Erythroblast (primary cell): ENCODE data around the gene QPCT.
A peak's percentile ranks its signal among the peaks of the same experiment; 100 is the strongest.
"Not testable (repeated sequence)": the region's sequence is repeated elsewhere in the genome, so short reads cannot be mapped to it uniquely, and the experiment has no call there.

ENCODE experiments used
- DNase-seq, 2 experiments: peaks; one replicate each; lab custom pipeline; 2025; lab: John Stamatoyannopoulos, UW
- GATA1 ChIP-seq: IDR thresholded peaks from 2 replicates; pipeline ENCODE4 v1.6.1; 2011; ENCODE audit warnings: low read depth, mild to moderate bottlenecking, control low read depth, low read length, moderate library complexity
- POLR2A ChIP-seq: IDR thresholded peaks from 2 replicates; pipeline ENCODE4 v1.6.1; 2011; ENCODE audit warnings: mild to moderate bottlenecking, low read length

The QPCT gene

DNA sequence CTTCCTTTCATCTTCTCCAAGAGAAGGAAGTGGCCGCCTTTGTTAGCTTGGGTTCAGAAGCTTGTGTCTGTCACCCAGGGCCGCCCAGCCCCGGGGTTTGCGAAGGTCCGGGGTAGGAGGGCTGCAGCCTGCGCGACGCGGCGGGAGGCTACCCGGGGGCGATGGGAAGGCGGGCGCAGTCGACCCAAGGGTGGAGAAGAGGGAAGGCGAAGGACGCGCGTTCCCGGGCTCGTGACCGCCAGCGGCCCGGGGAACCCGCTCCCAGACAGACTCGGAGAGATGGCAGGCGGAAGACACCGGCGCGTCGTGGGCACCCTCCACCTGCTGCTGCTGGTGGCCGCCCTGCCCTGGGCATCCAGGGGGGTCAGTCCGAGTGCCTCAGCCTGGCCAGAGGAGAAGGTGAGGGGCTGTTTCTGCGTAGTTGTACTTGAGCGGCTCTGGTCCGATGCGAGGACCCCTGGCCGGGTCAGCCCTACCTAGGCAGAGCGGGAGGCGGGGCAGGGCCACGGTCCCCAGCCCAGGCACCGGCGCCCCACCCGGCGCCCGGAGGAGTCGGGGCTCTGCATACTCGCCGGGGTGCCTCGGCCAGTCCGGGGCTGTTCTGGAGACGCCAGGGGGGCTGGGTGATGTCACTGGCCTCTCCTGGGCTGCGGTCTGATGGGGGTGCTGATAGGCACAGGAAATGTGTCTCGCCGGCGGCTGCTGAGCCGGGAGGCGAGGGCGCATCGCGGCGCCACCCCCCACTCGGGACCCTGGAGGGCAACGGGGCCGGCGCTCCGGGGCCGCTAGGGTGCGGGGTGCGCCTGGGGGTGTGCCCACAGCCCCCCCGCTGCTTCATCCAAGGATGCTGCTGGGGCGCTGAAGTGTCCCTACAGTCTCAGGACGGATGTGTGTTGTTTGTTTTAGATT is at the start of gene QPCT:
Gene QPCT, plus strand, starts transcription at position 178 of the 909 bp plus-strand sequence. Its CDS starts 102 bp downstream, at position 280.
- DNase-seq = peak; percentile 6 to 11
- TF ChIP-seq POLR2A (no peak), GATA1 (no peak)

DNA sequence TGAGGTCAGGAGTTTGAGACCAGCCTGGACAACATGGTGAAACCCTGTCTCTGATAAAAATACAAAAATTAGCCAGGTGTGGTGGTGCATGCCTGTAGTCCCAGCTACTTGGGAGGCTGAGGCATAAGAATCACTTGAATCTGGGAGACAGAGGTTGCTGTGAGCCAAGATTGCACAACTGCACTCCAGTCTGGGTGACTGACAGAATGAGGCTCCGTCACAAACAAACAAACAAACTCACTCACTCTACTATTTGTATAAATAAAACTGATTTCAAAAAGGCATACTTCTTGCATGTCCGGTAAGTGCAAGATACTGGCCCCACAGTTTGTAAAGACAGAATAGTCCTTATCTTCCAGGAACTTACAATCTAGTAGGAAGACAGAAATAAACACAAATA is 49.6 kb upstream of the QPCT start:
- not testable (repeated sequence) for DNase-seq

DNA sequence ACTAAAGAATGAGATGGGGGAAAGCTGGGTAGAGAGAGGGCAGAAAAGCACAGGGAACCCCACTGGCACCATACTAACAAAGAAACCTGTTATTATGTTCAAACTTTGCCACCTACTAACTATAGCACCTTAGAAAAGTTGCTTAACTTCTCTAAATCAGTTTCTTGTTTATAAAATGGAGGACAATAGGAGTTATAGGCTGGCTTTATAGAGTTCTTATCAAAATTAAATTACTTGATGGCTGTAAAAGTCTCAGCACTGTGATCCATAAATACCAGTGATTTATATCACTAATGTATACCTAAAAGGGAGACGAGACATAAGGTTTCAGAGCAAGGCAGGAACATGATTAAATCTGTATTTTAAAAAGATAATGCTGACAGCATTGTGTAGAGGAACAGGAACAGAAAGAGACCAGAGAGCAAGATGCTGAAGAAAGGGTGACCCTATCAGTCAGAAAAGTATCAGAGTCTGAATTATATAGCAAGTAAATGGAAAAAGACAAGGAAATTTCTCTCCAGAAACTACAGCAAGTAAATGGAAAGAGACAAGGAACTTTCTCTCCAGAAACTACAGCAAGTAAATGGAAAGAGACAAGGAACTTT is 48.9 kb upstream of the QPCT start:
- TF ChIP-seq GATA1 (no peak), POLR2A (no peak)
- no peak for DNase-seq

DNA sequence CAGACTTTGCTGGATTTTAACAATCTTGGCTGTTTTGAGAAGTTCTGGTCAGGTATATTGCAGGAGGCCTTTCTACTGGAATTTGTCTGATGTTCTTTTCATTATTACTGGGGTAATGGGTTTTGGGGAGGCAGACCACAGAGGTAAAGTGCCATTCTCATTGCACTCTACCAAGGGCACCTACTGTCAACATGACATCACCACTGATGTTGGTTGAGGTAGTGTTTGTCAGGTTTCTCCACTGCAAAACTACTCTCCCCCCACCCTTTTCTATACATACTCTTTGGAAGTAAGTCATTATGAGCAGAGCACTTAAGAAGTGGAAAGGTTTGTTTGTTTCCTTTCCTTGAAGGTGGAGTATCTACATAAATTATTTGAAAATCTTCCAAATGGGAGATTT is 46.8 kb upstream of the QPCT start:
- TF ChIP-seq GATA1 = no peak
- DNase-seq = no peak

DNA sequence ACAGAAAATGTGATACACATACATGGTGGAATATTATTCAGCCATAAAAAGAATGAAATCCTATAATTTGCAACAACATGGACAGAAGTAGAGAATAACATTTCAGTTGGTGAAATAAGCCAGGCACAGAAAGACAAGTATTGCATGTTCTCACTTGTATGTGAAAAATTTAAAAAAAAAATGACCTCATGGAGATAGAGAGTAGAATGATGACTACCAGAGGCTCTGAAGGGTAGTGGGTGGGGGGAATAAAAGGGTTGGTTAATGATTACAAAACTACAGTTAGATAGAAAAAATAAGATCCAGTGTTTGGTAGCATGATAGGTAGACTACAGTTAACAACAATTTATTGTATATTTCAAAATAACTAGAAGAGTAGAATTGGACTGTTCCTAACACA is 44.3 kb upstream of the QPCT start:
- TF ChIP-seq GATA1 (no peak), POLR2A (no peak)
- DNase-seq = no peak

DNA sequence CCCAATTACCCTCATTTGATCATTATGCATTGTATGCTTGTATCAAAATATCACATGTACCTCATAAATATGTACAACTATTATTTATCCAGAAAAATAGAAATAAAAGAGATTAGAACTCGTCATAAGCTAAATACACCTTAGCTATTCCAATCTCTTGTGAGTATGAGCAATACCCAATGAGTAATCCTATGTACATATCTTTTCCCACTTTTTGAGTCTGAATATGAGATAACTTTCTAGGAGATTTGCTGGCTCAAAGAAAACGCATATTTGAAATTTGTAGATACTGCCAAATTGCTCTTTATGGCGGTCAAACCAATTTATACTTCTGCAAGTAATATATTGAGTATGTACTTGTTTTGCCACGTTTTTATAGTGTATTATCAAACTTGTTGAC is 43.9 kb upstream of the QPCT start:
- TF ChIP-seq POLR2A = no peak
- no peak for TF ChIP-seq GATA1
- DNase-seq = no peak

DNA sequence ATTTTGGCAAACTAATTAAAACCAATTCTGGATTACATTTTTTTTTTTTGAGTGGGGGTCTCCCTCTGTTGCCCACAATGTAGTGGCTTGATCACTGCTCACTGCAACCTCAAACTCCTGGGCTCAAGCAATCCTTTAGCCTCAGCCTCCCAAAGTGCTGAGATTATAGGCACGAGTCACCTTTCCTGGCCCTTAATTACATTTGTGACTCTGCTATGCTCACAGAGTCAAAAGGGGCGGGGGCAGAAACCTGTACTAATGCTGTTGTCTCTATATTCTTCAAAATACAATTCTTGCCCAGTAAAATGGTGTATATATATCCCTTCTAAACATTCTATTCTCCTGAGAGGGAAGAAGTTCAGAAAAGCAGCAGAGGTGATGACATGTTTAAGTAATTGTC is 43.0 kb upstream of the QPCT start:
- TF ChIP-seq GATA1 (no peak), POLR2A (no peak)
- DNase-seq = no peak

DNA sequence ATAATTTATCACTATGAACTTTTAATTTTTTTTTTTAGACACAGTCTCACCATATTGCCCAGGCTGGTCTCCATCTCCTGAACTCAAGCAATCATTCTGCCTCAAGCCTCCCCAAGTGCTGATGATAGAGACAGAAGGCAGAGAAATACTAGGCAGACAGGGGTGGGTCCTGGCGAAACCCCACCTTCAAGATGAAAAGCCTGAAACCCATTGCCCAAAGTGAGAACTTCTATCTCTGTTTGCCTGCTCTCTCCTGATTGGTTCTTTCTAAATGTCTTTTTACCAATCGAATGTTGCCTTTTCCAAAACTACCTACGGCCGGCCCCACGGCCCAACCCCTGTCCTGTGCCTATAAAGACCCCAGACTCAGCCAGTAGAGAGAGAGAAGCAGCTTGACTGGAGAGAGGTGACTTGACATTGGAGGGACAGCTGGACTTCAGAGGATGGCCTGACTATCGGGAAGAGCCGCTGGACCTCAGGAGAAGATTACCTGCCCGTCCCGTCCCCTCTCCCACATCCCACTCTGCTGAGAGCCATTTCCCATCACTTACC is 41.7 kb upstream of the QPCT start:
- no peak for DNase-seq
- TF ChIP-seq GATA1 = no peak
- TF ChIP-seq POLR2A = no peak

DNA sequence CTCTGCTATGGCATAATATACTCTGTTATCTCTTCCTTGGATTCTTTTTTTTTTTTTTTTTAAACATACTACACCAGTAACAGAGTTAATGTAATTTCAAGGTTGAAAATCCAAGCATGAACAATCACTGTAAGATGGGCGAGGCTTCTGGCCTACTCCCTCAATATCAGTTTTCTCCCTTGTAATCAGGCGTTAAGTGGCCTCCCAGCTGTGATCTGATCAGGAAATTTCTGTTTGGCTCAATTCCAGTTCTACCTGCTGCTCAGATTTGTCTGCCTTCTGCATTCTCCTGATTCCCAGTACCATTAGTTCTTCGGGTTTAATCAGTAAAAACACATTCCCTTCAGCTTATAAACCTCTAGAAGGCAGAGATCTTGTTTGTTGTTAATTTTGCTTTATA is 38.4 kb upstream of the QPCT start:
- DNase-seq = peak in 1 of 2 experiments; percentile 15
- no peak for TF ChIP-seq POLR2A
- TF ChIP-seq GATA1 = no peak

DNA sequence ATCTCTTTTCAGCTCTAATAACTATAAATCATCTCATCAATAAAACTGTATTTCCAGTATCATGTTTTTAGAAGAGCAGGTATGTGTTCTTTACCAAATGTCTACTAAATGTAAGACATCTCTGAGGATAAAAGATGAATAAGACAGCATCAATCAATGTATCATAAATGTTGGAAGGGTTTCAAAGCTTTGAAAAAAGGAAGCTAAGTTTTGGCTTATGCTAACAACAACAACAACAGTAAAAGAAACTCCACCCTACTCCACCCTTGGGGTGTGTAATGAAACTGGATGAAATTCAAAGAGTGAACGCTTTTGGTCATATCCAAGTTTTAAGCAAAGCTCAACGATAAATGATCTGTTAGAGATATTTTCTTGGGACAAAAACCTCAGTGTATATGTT is 36.9 kb upstream of the QPCT start:
- no peak for DNase-seq
- no peak for TF ChIP-seq GATA1
- no peak for TF ChIP-seq POLR2A

DNA sequence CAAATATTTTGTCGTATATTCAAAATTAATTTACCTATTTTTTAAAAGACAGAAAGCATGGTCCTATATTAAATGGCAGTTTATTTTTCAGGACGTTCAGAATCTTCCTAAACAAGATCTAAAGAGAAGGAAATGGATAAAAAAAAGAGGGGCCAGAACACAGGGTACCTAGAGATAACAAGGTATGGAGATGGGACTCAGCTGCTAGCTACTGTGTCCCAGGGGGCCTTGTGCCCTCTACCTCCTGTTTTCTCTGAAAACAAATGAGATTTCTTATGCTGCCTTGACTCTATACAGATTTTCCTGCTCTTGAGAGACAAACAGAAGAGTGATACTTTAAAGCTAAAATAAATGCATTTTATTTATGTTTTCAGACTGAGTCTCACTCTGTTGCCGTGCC is 29.1 kb upstream of the QPCT start:
- no peak for DNase-seq
- no peak for TF ChIP-seq GATA1
- no peak for TF ChIP-seq POLR2A

DNA sequence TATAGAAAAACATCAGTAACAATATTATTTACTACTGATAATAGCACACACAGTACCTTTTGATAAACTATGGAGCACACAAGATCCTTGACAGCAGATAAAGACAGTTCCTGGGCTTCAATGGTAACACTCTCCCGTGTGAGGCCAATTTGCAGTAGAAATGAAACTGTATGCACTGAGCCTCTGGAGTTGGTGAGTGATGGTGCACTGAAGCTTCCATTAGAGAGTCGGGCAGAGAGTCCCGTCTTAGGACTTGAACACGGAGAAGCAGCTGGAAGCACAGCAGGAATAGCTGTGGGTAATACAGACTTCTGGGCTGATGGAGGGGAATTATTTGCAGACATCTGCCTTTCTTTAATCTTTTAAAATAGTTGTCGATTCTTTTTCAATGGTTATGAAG is 28.2 kb upstream of the QPCT start:
- no peak for DNase-seq
- TF ChIP-seq POLR2A (no peak), GATA1 (no peak)

DNA sequence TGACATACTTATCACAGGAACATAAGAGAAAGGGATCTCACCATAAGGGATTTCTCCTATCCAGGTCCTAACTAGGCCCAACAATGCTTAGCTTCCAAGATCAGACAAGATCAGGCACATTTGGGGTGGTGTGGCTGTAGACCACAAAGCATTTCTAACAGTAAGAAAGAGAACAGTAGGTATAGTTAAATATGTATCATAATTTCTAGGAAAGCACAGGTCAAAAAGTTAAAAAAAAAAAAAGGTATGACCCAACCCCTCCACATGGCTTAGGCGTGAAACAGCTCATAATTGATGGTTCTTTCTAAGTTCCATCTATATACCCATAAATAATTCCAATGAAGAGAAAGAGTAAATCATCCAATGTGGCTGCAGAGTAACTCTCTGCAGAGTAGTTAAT is 26.7 kb upstream of the QPCT start:
- DNase-seq = no peak
- TF ChIP-seq GATA1 = no peak
- no peak for TF ChIP-seq POLR2A

DNA sequence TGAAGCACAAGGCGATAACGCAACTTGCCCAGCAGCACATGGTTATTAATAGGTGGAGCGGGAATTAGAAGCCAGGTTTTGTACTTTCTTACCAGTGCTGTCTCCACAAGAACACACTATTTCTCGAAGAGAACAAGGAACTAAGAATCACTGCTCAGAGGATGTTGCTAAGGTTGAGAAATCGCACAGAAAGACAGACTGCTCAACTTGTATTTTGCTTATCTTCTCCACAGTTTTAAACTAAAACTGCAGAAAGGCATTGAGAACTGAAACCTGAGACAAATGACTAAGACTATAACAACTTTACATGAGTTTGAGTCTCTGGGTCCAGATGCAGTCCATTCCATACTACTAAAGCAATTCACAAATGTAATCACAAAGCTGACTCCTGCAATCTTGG is 26.0 kb upstream of the QPCT start:
- TF ChIP-seq POLR2A = no peak
- no peak for TF ChIP-seq GATA1
- DNase-seq = no peak
